K562 (cell line): Measurements from ENCODE around the gene CUL9. TPM values are rescaled to one million over a fixed set of nuclear protein-coding genes. Genes with fewer than 3 reads are reported as not detected.
A peak's percentile ranks its signal among the peaks of the same experiment; 100 is the strongest.

Experiments used
- ATAC-seq: fragments of 200-7000 bp; cut with Tn5 transposase; 3 replicates; pipeline ENCODE4 v1.9.1; 2020; ENCODE audit warnings: moderate library complexity
- BruUV-seq: library from RNA; stranded (reverse); fragments of 400-500 nt; replicated peaks from 2 replicates; lab custom pipeline; 2021; lab: Mats Ljungman, UMichigan
- CTCF ChIA-PET: fragments of 300-600 bp; formaldehyde crosslinking; extraction: SDS; loops from one replicate; lab custom pipeline; 2021; ENCODE audit warnings: low intra/inter-chr PET ratio; lab: Yijun Ruan, JAX
- POLR2A ChIA-PET: fragments of 300-600, 350-650 bp; sonication (Branson Sonifier 250); formaldehyde crosslinking; extraction: SDS; loops from one replicate; lab custom pipeline; 2021; ENCODE audit warnings: antibody characterized with exemption, inconsistent platforms; lab: Yijun Ruan, JAX
- DNase-seq, 4 experiments: peaks; one replicate each; pipeline versions ENCODE4 v3.0.0 to v3.0.0-alpha.2; 2011 to 2018; ENCODE audit warnings: low spot score in 3 of 4, mixed read lengths in 3 of 4; ENCODE audit errors: extremely low read depth in 1 of 4
- FAIRE-seq: peaks from 2 replicates; lab custom pipeline; 2011; peaks lifted over from hg19 to GRCh38; lab: Jason Lieb, UNC
- H2AFZ ChIP-seq: 2 replicates; pipeline ENCODE4 v1.6.0; 2011; ENCODE audit warnings: low read depth, low read length, control low read depth, inconsistent platforms
- H3K27ac ChIP-seq: fragments of 200-600 bp; 3 replicates; pipeline ENCODE4 v1.8.0; 2011; ENCODE audit warnings: low read depth, mild to moderate bottlenecking, control low read depth, inconsistent platforms, low read length, moderate library complexity, mixed read lengths; ENCODE audit errors: extremely low read depth
- H3K27me3 ChIP-seq, 2 experiments: fragments of 300-600 bp in 1 of 2; 2 replicates in 1 of 2; 3 replicates in 1 of 2; pipeline versions ENCODE4 v1.6.0 to v1.8.0; 2011; ENCODE audit warnings: inconsistent platforms in 2 of 2, low read length in 2 of 2, mild to moderate bottlenecking in 1 of 2, mixed read lengths in 1 of 2, moderate library complexity in 1 of 2; ENCODE audit not compliant: control insufficient read depth in 2 of 2, insufficient read depth in 2 of 2
- H3K36me3 ChIP-seq: fragments of 300-600 bp; 3 replicates; pipeline ENCODE4 v1.8.0; 2011; ENCODE audit warnings: mild to moderate bottlenecking, low read length, inconsistent platforms; ENCODE audit not compliant: control insufficient read depth, insufficient read depth
- H3K4me1 ChIP-seq, 2 experiments: fragments of 200-600 bp in 1 of 2; replicated peaks in 1 of 2; 2 replicates in 1 of 2; 3 replicates in 1 of 2; pipeline versions ENCODE4 v1.5.1 to v1.8.0; 2011; ENCODE audit warnings: inconsistent platforms in 2 of 2, low read length in 2 of 2, mild to moderate bottlenecking in 1 of 2, mixed read lengths in 1 of 2, moderate library complexity in 1 of 2; ENCODE audit not compliant: control insufficient read depth in 2 of 2, insufficient read depth in 2 of 2
- H3K4me2 ChIP-seq: 2 replicates; pipeline ENCODE4 v1.6.1; 2011; ENCODE audit warnings: low read length, control low read depth, inconsistent platforms, mixed read lengths; ENCODE audit not compliant: insufficient read depth
- H3K4me3 ChIP-seq: fragments of 200-600 bp; sonication (generic), shearing (Covaris generic); 2 replicates; pipeline ENCODE4 v1.5.1; 2016; ENCODE audit warnings: control low read depth, inconsistent platforms
- H3K79me2 ChIP-seq: fragments of 200-600 bp; 3 replicates; pipeline ENCODE4 v1.8.0; 2011; ENCODE audit warnings: low read length, inconsistent platforms; ENCODE audit not compliant: control insufficient read depth, insufficient read depth
- H3K9ac ChIP-seq, 2 experiments: 2 replicates each; pipeline versions ENCODE4 v1.6.0 to v1.6.1; 2011; ENCODE audit warnings: low read depth in 2 of 2, low read length in 2 of 2, control low read depth in 1 of 2, inconsistent platforms in 1 of 2, mild to moderate bottlenecking in 1 of 2, mixed read lengths in 1 of 2; ENCODE audit not compliant: insufficient read depth in 1 of 2
- H3K9me1 ChIP-seq: one replicate; pipeline ENCODE4 v1.6.0; 2011; ENCODE audit warnings: inconsistent platforms, mild to moderate bottlenecking, low read length, moderate library complexity; ENCODE audit not compliant: control insufficient read depth, insufficient read depth
- H3K9me3 ChIP-seq: replicated peaks from 2 replicates; pipeline ENCODE4 v1.5.1; 2011; ENCODE audit warnings: low read depth, low read length, inconsistent platforms; ENCODE audit not compliant: control insufficient read depth, insufficient read depth
- H4K20me1 ChIP-seq: replicated peaks from 2 replicates; pipeline ENCODE4 v1.6.1; 2011; ENCODE audit warnings: low read length, inconsistent platforms, mixed read lengths; ENCODE audit not compliant: control insufficient read depth, insufficient read depth
- CBFB ChIP-seq: sonication (generic); formaldehyde crosslinking; IDR thresholded peaks from 2 replicates; pipeline ENCODE4 v1.4.0; 2020; ENCODE audit warnings: mild to moderate bottlenecking, missing genetic modification reagents
- CHD1 ChIP-seq: fragments of 200-600 bp; sonication (generic); IDR thresholded peaks from one replicate; pipeline ENCODE4 v1.6.1; 2012; ENCODE audit warnings: mild to moderate bottlenecking, moderate library complexity, low read length, inconsistent platforms
- GTF2E2 ChIP-seq: fragments of 200-800 bp; sonication (Bioruptor generic); IDR thresholded peaks from 2 replicates; pipeline ENCODE4 v1.6.1; 2016; ENCODE audit warnings: missing genetic modification characterization, missing compliant biosample characterization
- HDGF ChIP-seq: fragments of 450-650 bp; IDR thresholded peaks from 2 replicates; pipeline ENCODE4 v1.6.1; 2016
- HIVEP1 ChIP-seq: fragments of 250-450 bp; sonication (Bioruptor Pico); IDR thresholded peaks from 2 replicates; pipeline ENCODE4 v1.4.0; 2020; ENCODE audit warnings: mild to moderate bottlenecking
- MYC ChIP-seq, 2 experiments: fragments of 250-450 bp in 1 of 2; sonication (Bioruptor Pico) in 1 of 2; IDR thresholded peaks; 2 replicates each; pipeline versions ENCODE4 v1.5.1 to v1.6.1; 2012 to 2021; ENCODE audit warnings: low read depth in 2 of 2, borderline replicate concordance in 1 of 2, improper control_type of control experiment in 1 of 2, low read length in 1 of 2, mild to moderate bottlenecking in 1 of 2, moderate library complexity in 1 of 2
- PCBP2 ChIP-seq: fragments of 200-400 bp; formaldehyde crosslinking; IDR thresholded peaks from 2 replicates; pipeline ENCODE4 v1.6.1; 2018; ENCODE audit warnings: low read length, low read depth, mild to moderate bottlenecking, moderate library complexity; ENCODE audit not compliant: poor library complexity, severe bottlenecking
- SIN3B ChIP-seq: fragments of 450-650 bp; IDR thresholded peaks from 2 replicates; pipeline ENCODE4 v1.6.1; 2017; ENCODE audit warnings: low read depth, mild to moderate bottlenecking, moderate library complexity
- SMARCA5 ChIP-seq: fragments of 450-650 bp; IDR thresholded peaks from 2 replicates; pipeline ENCODE4 v1.6.1; 2016
- THRAP3 ChIP-seq: fragments of 450-650 bp; IDR thresholded peaks from 2 replicates; pipeline ENCODE4 v1.6.1; 2016; ENCODE audit warnings: mild to moderate bottlenecking, inconsistent platforms, borderline replicate concordance
- WGBS: fragments of 100-300 bp; shearing (Covaris generic); methylation state at CpG from one replicate; pipeline ENCODE4 v1.1.6; 2016; ENCODE audit warnings: low coverage, mixed read lengths; ENCODE audit not compliant: insufficient coverage; ENCODE audit errors: missing lambda C conversion rate; 5-methylcytosine and 5-hydroxymethylcytosine counted together
- in situ Hi-C: fragments of 300-500 bp; cut with MboI; formaldehyde crosslinking; loops from 4 replicates; pipeline ENCODE4 v1.15.0; 2018; ENCODE audit warnings: inconsistent platforms, mixed read lengths
- intact Hi-C: fragments of 100-400 bp; cut with micrococcal nuclease; formaldehyde crosslinking; loops from 2 replicates; pipeline ENCODE4 v1.14.2; 2022
- polyA plus RNA-seq, 8 experiments: library from polyadenylated mRNA; depleted of rRNA in 4 of 8; stranded (reverse) in 5 of 8; unstranded in 3 of 8; fragments of >200 nt; fragmentation: Nextera tagmentation in 2 of 8; fragmentation: Illumina TruSeq in 1 of 8; extraction: Ambion mirVana in 2 of 8; extraction: Trizol in 1 of 8; gene quantifications; 2 replicates each; pipeline versions ENCODE4 v1.2.1 to v1.2.3, GENCODE V29; 2011 to 2014; ENCODE audit warnings: inconsistent platforms in 1 of 8, missing spikeins in 1 of 8
- total RNA-seq, 7 experiments: library from RNA; depleted of rRNA in 6 of 7; stranded (reverse); fragments of >200 nt in 6 of 7; fragmentation: Illumina TruSeq in 2 of 7; extraction: Trizol in 2 of 7; gene quantifications; 2 replicates each; pipeline versions ENCODE4 v1.2.1 to v1.2.3, GENCODE V29; 2011 to 2021; ENCODE audit warnings: low replicate concordance in 1 of 7
- TF ChIP-seq, protein P1 (sequence below): sonication (generic); formaldehyde crosslinking; IDR thresholded peaks from 2 replicates; pipeline ENCODE4 v1.8.1; 2023; ENCODE audit warnings: mild to moderate bottlenecking, missing genetic modification reagents
- TF ChIP-seq, protein P2 (sequence below): sonication (generic); formaldehyde crosslinking; IDR thresholded peaks from 2 replicates; pipeline ENCODE4 v1.8.0; 2022; ENCODE audit warnings: missing genetic modification reagents, mild to moderate bottlenecking, moderate library complexity, borderline replicate concordance
- TF ChIP-seq, protein P3 (sequence below), 2 experiments: fragments of 450-650 bp in 1 of 2; sonication (generic) in 1 of 2; formaldehyde crosslinking in 1 of 2; IDR thresholded peaks in 1 of 2; conservative IDR thresholded peaks in 1 of 2; 2 replicates each; pipeline versions ENCODE4 v1.6.1 to v1.8.1; 2016 to 2023; ENCODE audit warnings: mild to moderate bottlenecking in 2 of 2, moderate library complexity in 2 of 2, inconsistent platforms in 1 of 2, missing genetic modification reagents in 1 of 2
- TF ChIP-seq, protein P4 (sequence below), 2 experiments: fragments of 450-650 bp; IDR thresholded peaks; 2 replicates each; pipeline ENCODE4 v1.6.1; 2016

CUL9 gene
- total and polyA plus RNA-seq, 9 of the 15 experiments (the other 6 are each of a cell fraction or from before 2014, with no cell fraction given) = 0.50 to 20.7 (median 6.6) TPM

DNA sequence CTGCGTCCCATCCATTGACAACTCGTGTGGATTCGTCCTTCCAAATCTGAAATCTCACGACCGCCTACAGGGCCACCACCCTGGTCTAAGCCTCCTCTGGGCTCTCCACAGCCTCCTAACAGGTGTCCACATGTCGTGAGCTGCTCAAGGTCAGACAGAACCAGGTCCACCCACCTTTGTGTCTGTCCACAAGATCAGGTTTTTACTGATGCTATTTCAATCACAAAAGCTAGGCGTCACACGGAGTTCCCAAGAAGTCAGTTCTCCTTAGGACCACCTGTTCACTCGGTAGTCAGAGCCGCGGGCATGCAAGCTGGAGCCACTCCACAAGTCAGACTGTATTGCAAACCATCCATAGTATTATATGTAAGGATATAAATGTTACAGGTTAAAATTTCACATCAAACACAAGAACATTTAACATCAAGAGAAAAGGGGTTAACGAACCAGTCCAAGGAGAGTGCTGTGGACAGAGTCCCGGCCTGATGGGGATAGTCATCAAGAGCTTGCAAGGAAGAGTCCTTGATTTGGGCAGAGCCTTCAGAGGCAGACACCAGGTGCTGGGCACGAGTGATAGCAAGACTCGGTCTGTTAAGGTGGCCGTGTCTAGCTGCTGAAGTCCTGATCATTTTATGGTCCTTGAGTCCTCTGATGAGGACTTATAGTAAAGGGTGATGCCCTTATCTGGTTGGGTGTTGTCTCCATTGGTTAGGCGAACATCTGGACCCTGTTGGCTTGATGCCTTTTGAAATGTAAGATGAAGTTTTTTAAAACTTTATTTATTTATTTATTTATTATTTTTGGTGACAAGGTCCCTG lies 48.0 kb downstream of the CUL9 start:
- H2AFZ ChIP-seq = peak overlapping the region; percentile 100
- H4K20me1 ChIP-seq = no peaks in the 10 kb centered on the region
- ChIA-PET POLR2A (interaction anchor here (0.9 to 11.2 kb wide), 10 partner anchors 8 to 60 kb away, joined by 3 to 118 read pairs (median 4); partner anchors contain the start of genes CUL9 and TTBK1), CTCF (no interaction called here)
- DNase-seq = no peak
- H3K36me3 ChIP-seq = peaks cover 19% of the 10 kb centered on the region; the same call in 2 of the 3 replicates
- whole genome bisulfite sequencing = 63% methylated on average over 17 of the region's 17 CpGs
- no peaks in the 10 kb centered on the region for H3K27me3 ChIP-seq
- H3K79me2 ChIP-seq = peaks cover 27% of the 10 kb centered on the region
- peak; percentile 5 for ATAC-seq
- peak; percentile 58 for FAIRE-seq
- H3K4me3 ChIP-seq = no peak overlapping the region
- no TSS peak for BruUV-seq
- in situ Hi-C loops = no loop called here
- peak overlapping the region; percentile 94 to 99 for H3K9ac ChIP-seq
- peaks cover 17 to 33% of the 10 kb centered on the region in 2 experiments; a peak in 4 of 5 replicates for H3K4me1 ChIP-seq
- no peaks in the 10 kb centered on the region for H3K9me3 ChIP-seq
- H3K9me1 ChIP-seq = no peaks in the 10 kb centered on the region
- intact Hi-C loops = loop anchor here (2.0 kb wide), 1 partner anchor 59 kb away; the partner anchor contains the start of gene SRF
- no peak overlapping the region; the same call in 2 of the 3 replicates for H3K27ac ChIP-seq
- H3K4me2 ChIP-seq = peak overlapping the region; percentile 99
- TF ChIP-seq SMARCA5 (no peak), MYC (IDR thresholded peaks at IDR 0.05; ENCODE audit: low read depth, low read length) (no peak), MYC (CRISPR knock-in tag; IDR thresholded peaks at IDR 0.05; ENCODE audit: borderline replicate concordance, low read depth) (no peak), PCBP2 (no peak), HDGF (0 out of 2 replicates have a peak, but pooled peaks have one; percentile 44), CBFB (CRISPR knock-in tag) (peak; percentile 81; the same call in 1 of the 2 replicates), CHD1 (no peak), GTF2E2 (0 out of 2 replicates have a peak, but pooled peaks have one; percentile 14), SIN3B (no peak), THRAP3 (no peak), HIVEP1 (CRISPR knock-in tag) (no peak)
- TF ChIP-seq, protein P1, sequence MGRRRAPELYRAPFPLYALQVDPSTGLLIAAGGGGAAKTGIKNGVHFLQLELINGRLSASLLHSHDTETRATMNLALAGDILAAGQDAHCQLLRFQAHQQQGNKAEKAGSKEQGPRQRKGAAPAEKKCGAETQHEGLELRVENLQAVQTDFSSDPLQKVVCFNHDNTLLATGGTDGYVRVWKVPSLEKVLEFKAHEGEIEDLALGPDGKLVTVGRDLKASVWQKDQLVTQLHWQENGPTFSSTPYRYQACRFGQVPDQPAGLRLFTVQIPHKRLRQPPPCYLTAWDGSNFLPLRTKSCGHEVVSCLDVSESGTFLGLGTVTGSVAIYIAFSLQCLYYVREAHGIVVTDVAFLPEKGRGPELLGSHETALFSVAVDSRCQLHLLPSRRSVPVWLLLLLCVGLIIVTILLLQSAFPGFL (CRISPR knock-in tag) = no peak
- TF ChIP-seq, protein P2, sequence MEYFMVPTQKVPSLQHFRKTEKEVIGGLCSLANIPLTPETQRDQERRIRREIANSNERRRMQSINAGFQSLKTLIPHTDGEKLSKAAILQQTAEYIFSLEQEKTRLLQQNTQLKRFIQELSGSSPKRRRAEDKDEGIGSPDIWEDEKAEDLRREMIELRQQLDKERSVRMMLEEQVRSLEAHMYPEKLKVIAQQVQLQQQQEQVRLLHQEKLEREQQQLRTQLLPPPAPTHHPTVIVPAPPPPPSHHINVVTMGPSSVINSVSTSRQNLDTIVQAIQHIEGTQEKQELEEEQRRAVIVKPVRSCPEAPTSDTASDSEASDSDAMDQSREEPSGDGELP (CRISPR knock-in tag) = no peak
- TF ChIP-seq, protein P3, sequence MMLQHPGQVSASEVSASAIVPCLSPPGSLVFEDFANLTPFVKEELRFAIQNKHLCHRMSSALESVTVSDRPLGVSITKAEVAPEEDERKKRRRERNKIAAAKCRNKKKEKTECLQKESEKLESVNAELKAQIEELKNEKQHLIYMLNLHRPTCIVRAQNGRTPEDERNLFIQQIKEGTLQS (IDR thresholded peaks at IDR 0.05) = no peak
- TF ChIP-seq, protein P3 (CRISPR knock-in tag; conservative IDR thresholded peaks at IDR 0.05) = no peak
- TF ChIP-seq, protein P4, sequence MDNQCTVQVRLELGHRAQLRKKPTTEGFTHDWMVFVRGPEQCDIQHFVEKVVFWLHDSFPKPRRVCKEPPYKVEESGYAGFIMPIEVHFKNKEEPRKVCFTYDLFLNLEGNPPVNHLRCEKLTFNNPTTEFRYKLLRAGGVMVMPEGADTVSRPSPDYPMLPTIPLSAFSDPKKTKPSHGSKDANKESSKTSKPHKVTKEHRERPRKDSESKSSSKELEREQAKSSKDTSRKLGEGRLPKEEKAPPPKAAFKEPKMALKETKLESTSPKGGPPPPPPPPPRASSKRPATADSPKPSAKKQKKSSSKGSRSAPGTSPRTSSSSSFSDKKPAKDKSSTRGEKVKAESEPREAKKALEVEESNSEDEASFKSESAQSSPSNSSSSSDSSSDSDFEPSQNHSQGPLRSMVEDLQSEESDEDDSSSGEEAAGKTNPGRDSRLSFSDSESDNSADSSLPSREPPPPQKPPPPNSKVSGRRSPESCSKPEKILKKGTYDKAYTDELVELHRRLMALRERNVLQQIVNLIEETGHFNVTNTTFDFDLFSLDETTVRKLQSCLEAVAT (IDR thresholded peaks at IDR 0.05) = peak in 1 of 2 experiments; percentile 44; a peak in 1 of 4 replicates
